ENCODE data around the gene RHOBTB3.

RHOBTB3 gene

DNA sequence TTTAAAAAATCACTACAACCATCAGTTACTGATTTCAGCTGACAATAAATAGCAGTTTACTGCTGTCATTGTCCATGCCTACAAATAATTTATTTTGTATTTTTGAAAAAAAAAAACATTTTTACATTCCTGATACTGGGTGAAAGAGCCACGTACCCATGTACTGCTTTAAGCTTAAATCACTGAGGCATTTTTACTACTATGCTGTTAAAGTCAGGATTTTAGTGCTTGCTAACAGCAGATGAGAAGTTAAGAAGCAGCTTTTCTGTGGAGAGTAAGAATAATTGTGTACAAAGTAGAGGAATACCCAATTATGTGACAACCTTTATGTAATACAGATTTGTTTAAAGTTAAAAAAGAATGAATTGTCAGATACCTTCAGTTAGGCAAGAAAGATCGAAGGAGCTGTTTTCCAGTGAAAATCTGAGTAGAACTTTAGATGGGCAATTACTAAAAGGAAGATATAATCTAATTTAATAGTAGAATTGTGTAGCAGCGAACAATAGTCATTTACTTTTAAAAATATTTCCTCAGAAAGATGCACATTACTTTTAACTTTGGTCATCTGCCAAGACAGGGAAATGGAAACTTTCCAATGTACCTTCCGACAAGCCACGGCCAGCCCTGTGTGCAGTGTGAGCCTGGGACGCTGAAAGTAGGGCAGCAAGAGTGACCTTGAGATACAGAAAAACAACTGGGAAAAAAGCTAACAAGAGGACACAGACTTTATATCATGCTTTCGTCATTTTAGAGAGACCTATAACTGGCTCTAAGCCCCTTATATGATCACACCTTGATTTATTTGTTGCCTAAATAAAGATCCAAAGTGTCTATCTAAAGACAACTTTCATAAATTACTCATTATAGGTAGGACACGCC lies 39.9 kb downstream of the RHOBTB3 start:
- DNase-seq = no peak

- DNase-seq = no peak
Observed at GRCh38 chr5:95771892-95772291, 40.8 kb downstream of the RHOBTB3 start.

DNA sequence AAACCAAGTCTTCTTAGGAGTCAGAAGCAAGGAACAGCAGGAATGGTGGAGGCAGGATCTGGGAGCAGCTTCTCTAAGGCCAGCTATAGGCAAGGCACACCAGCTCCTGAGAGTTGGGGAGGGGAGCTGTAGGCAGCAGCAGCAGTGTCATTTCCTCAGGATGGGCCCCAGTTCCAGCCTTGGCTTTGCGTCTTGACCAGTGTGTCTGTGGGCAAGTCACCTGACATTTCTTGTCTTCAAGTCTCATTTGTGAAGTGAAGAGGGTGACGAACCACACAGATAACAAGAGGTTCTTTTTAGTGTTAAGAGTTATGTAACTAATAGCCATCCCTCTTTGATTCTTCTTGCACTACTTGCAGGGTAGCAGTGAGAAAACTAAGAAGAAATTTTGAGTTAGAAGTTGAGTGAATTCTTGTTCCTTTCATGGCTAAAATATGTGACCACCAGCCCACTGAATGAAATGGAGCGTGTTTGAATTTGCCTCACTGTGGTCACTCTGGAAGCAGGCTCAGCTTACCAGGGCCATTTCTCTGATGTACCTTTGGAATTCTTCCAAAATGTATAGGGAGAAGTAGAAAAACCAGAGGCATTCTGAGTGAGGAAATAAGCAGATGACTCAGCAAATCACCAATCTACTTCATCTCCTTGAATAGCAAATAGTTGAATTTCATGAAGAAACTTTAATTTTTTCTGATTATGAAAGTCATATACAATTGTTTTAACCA lies 42.4 kb downstream of the RHOBTB3 start:
- DNase-seq = no peak

- no peak for DNase-seq
Observed at GRCh38 chr5:95777441-95777840, 46.3 kb downstream of the RHOBTB3 start.

DNA sequence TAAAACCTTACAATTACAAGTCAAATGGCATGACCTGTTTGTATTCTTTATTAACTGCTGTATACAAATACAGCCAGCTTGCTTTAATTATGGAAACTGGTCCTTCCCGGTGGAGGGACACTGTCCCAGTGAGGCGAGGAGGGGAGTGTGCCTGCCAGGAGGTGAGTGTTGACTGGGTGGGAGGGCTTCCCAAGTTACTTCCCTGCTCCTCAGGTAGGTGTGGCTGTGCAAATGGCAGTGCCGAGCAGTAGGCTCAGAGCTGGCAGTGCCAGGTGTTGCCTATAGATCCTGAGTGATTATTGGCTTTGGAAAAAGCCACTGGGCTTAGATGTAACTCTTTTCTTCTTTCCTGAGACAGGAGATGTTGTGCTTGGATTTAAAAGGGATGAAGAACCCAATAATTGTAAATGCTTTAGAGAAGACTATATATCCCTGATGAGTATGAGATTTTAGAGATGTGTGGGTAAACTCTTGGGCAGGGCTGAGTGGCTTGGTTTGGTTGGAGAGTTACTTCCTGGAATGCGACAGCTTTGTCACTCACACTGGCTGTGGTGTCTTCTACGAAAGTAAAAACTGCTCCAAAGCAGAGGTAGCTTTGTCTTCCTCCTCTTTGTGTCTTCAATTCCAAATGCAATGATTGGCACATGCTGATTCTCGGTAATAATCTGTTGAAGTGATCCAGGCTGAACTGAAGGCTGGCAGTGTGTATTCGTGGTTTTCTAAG lies 47.7 kb downstream of the RHOBTB3 start:
- no peak for DNase-seq

DNA sequence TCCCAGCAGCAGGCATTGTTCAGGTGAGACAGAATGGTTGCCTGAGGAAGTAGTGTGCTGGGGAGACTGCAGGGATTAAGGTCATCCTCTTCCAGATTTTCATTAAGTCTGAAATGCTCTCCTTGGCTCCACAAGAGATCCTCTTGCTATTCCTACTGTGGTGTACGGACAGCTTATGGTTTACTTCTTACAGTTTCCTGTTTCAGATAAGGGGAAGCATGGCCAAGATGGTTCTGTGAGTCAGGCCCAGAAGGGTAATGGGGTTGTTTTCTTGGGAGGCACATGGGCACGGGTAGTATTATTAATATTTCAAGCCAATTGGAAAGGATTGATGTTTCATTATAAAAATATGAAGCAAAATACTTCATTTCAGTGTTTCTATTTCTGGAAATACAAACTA lies 48.5 kb downstream of the RHOBTB3 start:
- no peak for DNase-seq

DNA sequence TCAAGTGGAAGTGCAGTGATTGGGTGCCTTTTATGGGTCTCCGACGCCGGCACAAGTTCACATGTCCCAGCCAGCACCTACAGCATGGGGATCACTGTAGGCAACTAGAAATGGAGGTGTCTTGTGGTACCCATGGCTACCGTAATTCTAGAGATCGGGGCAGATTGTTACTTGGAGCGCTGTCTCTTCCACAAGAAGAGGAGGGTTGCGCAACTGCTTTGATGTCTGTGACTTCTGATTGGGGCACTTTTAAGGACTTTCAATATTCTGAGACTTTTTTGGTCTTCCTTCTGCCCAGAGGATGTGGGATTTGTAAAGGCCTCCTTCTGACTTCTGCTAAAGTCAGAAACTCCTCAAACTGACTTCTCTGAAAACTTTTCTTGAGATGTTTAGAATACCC lies 49.5 kb downstream of the RHOBTB3 start:
- no peak for DNase-seq

DNA sequence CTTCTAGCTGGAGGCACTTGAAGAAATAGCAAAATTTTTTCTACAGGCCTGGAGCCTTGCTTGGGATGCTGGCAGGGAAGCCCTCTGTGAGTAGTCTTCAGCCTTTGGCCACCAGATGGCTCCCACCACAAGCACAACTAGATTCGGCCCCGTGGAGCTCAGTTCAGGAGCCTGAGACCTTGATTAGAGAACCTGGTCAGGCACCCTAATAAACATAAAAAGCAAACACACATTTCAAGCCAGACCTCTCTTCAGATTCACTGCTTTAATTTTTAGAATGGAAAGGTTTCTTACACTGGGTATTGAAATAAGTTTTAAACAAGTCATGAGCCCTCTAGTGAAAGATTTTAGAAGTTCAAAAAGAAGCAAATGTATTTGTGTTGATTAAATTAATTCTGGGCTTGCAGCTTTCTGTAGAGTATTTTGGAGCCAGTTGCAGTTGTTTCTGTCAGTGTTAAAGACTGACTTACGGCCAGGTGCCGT lies 50.0 kb downstream of the RHOBTB3 start:
- DNase-seq = peak; percentile 67 to 77

DNA sequence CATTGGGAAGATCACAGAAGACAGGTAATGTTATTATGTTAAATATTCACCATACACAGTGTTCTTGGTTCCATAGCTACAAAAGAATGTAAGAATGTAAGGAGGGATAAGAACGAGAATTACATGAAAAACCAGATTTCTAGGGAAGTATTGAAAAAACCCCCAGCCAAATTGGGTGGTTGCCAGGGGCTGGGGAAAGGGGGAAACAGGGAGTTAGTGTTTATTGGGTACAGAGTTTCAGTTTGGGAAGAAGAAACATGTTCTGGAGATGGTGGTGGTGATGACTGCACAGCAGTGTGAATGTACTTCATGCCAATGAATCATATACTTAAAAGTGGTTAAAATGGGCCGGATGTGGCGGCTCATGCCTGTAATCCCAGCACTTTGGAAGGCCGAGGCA lies 51.0 kb downstream of the RHOBTB3 start:
- DNase-seq = no peak

DNA sequence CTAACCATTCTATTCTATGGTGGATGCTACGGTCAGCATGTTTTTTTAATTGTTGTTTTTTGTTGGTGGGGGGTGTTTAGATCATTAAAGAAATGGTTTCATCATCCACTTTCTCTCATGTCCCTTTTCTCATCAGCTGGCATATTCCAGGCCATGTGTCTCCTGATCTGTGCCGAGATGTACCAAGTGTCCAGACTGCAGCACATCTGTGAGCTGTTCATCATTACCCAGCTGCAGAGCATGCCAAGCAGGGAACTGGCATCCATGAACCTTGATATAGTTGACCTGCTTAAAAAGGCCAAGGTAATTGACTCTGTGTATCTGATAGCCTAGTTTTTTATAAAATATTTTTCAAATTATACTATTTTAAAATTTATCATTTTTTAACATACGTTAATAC lies 52.5 kb downstream of the RHOBTB3 start:
- DNase-seq = no peak

GRCh38 chr5:95784514-95785302 lies 53.6 kb downstream of the RHOBTB3 start:
- no peak for DNase-seq

DNA sequence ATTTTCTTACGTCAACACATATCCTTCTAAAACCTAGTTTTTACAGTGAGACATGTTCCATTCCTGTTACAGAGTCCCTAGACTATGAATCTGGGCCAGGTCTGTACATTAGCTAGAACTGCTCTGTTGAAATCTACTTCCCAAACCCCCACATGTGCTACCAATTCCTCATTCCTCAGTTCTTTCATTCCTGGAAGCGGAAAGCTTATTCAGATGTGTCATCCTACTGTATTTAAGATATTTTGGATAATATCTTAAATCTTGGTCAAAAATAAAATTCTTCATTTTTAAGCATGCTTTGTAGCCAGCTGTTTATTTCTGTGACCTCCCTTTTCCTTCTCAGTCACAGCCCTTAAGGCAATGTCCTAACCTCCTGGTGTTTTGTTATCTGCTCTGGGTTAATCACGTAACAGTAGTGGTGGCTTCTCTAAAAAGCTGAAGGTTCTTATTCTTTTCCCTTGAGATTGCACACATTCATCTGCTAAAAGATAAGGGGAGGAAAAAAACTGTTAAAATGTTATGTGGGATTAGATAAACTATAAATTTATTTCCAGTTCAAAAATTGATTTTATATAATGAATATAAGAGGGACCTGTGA lies 55.8 kb downstream of the RHOBTB3 start:
- DNase-seq = no peak

GRCh38 chr5:95788493-95788892 lies 57.4 kb downstream of the RHOBTB3 start:
- DNase-seq = no peak

DNA sequence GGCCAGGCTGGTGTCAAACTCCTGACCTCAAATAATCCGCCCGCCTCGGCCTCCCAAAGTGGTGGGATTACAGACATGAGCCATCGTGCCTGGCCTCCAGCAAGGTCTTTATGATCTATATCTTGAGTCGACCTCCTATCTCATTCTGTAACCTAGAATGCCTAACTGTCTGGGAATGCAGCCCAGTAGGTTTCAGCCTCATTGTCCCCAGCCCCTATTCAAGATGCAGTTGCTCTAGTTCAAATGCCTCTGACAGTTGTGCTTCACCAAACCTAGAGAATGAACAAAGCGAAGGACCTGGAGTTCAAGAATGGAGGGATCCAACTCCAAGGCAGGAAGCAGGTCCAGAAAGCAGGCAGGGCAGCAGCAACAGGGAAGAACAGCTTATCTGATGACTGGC lies 60.6 kb downstream of the RHOBTB3 start:
- DNase-seq = no peak

DNA sequence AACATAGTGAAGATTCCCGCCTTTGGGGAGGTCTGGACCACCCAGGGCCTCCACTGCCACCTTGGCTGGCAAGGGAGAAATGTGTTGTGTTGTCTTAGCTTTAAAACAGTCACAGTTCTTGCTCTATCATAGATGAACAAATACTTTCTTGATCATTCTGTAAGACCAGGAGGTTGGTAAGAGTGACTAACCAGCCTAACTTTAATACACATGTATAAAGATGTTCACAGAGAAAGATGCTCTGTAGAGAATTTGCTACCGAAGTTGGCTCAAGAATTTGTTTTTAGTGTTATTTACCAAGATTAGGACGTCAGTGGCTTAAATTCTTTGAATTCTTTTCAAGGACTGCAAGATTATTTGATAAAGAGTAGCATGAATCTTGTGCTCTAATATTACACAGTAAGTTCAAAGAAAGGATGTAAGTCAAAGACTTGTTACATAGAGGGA lies 63.0 kb downstream of the RHOBTB3 start:
- DNase-seq = no peak

DNA sequence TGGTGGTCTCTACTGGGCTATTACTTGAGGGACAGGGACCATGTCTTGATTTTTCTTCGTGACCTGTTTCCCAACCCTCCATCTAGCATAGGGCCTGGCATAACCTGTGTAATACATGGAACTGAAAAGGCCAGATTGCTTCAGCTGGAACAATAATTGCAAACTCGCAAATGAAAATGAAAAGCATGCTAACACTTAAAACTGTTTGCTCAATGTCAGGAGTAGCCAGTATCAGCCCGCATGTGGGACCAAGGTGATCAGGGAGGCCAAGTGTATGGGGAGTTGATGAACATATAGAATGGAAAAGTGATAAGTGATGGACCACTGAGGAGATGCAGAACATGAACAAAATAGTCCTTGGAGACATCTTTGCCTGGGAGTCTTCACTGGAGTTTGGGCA lies 66.2 kb downstream of the RHOBTB3 start:
- DNase-seq = no peak

- DNase-seq = no peak
Observed at GRCh38 chr5:95798048-95798447, 66.9 kb downstream of the RHOBTB3 start.

DNA sequence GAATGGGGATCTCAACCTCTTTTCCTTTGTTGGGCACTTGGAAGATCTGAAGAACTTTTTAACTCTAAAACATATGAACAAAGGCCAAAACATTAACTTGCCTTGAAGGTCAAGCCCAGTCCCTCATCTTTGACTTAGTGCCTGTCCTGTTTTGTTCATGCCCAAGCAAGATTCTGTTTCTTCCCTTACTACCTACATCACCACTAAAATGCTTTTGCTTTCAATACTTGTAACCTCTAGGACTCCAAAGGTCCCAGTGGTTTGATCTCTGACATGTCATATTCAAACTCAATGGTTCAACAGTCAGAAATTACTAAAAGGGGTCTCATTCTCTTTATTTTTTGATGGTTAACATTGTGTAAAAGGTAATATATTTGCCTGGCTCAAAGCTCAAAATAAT lies 67.4 kb downstream of the RHOBTB3 start:
- no peak for DNase-seq

GRCh38 chr5:95799191-95799835 lies 68.2 kb downstream of the RHOBTB3 start:
- DNase-seq = no peak

DNA sequence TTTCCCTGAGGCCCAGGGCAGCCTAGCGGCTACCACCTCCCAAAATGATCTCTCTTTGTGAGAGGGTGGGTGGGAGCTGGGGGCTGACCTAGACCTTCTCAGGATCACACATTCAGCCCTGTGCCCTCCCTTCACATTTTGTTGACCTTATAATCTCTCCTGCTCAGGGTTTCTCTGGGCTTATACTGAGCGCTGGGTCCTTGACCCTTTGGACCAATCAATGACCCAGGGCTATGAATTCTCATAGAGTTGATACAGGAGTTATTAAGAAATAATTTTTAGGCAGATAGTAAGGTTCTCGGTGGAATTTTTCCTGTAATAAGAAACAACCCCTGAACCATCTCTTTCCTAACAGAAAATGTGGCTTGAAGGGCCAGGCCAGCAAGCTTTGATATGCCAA lies 69.4 kb downstream of the RHOBTB3 start:
- DNase-seq = no peak

GRCh38 chr5:95801532-95801931 lies 70.4 kb downstream of the RHOBTB3 start:
- DNase-seq = no peak

- no peak for DNase-seq
Observed at GRCh38 chr5:95801961-95802360, 70.8 kb downstream of the RHOBTB3 start.

Data from activated CD4-positive, alpha-beta T cell treated with anti-CD3 and anti-CD28 coated beads, Interleukin-2, amount 50 U/mL, for 48 hours (primary cell).